ENCODE measurements around the gene NCS1. TPM values are rescaled to one million over a fixed set of nuclear protein-coding genes. Genes with fewer than 3 reads are reported as not detected.

Gene NCS1
- total and polyA plus RNA-seq, 2 donors = 32.5 to 83.9 TPM

GRCh38 chr9:130260816-130261765 is 88.9 kb downstream of the NCS1 start:
- H3K4me1 ChIP-seq (ENCODE audit: insufficient read depth) = no peaks in the 10 kb centered on the region
- H3K27ac ChIP-seq (ENCODE audit: low read depth) = no peak overlapping the region
- no peaks in the 10 kb centered on the region for H3K36me3 ChIP-seq (ENCODE audit: insufficient read depth)
- no peak for DNase-seq (ENCODE audit: extremely low spot score)
- no peak overlapping the region for H3K4me3 ChIP-seq (ENCODE audit: low read depth, low read length)
- WGBS = 49% methylated on average over 16 of the region's 16 CpGs

GRCh38 chr9:130262061-130262745 is 90.0 kb downstream of the NCS1 start:
- no peak overlapping the region for H3K4me3 ChIP-seq (ENCODE audit: low read depth, low read length)
- WGBS = 89% methylated on average over 17 of the region's 17 CpGs
- no peak overlapping the region for H3K27ac ChIP-seq (ENCODE audit: low read depth)
- H3K36me3 ChIP-seq (ENCODE audit: insufficient read depth) = no peaks in the 10 kb centered on the region
- DNase-seq (ENCODE audit: extremely low spot score) = no peak
- H3K4me1 ChIP-seq (ENCODE audit: insufficient read depth) = no peaks in the 10 kb centered on the region

GRCh38 chr9:130262771-130263170 is 90.6 kb downstream of the NCS1 start:
- Histone ChIP-seq H3K36me3 (ENCODE audit: insufficient read depth) (no peaks in the 10 kb centered on the region), H3K27ac (ENCODE audit: low read depth) (no peak overlapping the region), H3K4me1 (ENCODE audit: insufficient read depth) (no peaks in the 10 kb centered on the region), H3K4me3 (ENCODE audit: low read depth, low read length) (no peak overlapping the region)
- DNase-seq (ENCODE audit: extremely low spot score) = no peak
- WGBS = 87% methylated on average over 7 of the region's 7 CpGs

- no peak overlapping the region for H3K4me3 ChIP-seq (ENCODE audit: low read depth, low read length)
- no peak overlapping the region for H3K27ac ChIP-seq (ENCODE audit: low read depth)
- H3K36me3 ChIP-seq (ENCODE audit: insufficient read depth) = no peaks in the 10 kb centered on the region
- no peak for DNase-seq (ENCODE audit: extremely low spot score)
- H3K4me1 ChIP-seq (ENCODE audit: insufficient read depth) = no peaks in the 10 kb centered on the region
- WGBS = 74% methylated on average over 10 of the region's 10 CpGs
Measured at GRCh38 chr9:130263601-130264413, 91.6 kb downstream of the NCS1 start.

- no peak overlapping the region for H3K4me3 ChIP-seq (ENCODE audit: low read depth, low read length)
- H3K27ac ChIP-seq (ENCODE audit: low read depth) = no peak overlapping the region
- DNase-seq (ENCODE audit: extremely low spot score) = no peak
- H3K4me1 ChIP-seq (ENCODE audit: insufficient read depth) = no peaks in the 10 kb centered on the region
- WGBS = 74% methylated on average over 18 of the region's 18 CpGs
- H3K36me3 ChIP-seq (ENCODE audit: insufficient read depth) = no peaks in the 10 kb centered on the region
Measured at GRCh38 chr9:130264414-130265350, 92.5 kb downstream of the NCS1 start.

GRCh38 chr9:130265431-130266235 is 93.4 kb downstream of the NCS1 start, which contains the start of gene HMCN2:
Gene HMCN2, plus strand, starts transcription at chr9:130265760. Its CDS starts 119 bp downstream, at chr9:130265879.
- H3K36me3 ChIP-seq (ENCODE audit: insufficient read depth) = no peaks in the 10 kb centered on the region
- no peak within 1 kb of the TSS for H3K27ac ChIP-seq (ENCODE audit: low read depth)
- WGBS = under 1% methylated on average over 89 of the region's 89 CpGs
- no peaks in the 10 kb centered on the region for H3K4me1 ChIP-seq (ENCODE audit: insufficient read depth)
- H3K4me3 ChIP-seq (ENCODE audit: low read depth, low read length) = peak within 1 kb of the TSS; percentile 7
- no peak for DNase-seq (ENCODE audit: extremely low spot score)

GRCh38 chr9:130266236-130267098 is 94.3 kb downstream of the NCS1 start:
- 40% methylated on average over 41 of the region's 41 CpGs for WGBS
- Histone ChIP-seq H3K36me3 (ENCODE audit: insufficient read depth) (no peaks in the 10 kb centered on the region), H3K27ac (ENCODE audit: low read depth) (no peak overlapping the region), H3K4me3 (ENCODE audit: low read depth, low read length) (no peak overlapping the region), H3K4me1 (ENCODE audit: insufficient read depth) (no peaks in the 10 kb centered on the region)
- DNase-seq (ENCODE audit: extremely low spot score) = no peak

- 89% methylated on average over 5 of the region's 5 CpGs for WGBS
- no peak for DNase-seq (ENCODE audit: extremely low spot score)
Measured at GRCh38 chr9:130267930-130268329, 95.7 kb downstream of the NCS1 start.

GRCh38 chr9:130268521-130269211 is 96.5 kb downstream of the NCS1 start:
- no peaks in the 10 kb centered on the region for H3K36me3 ChIP-seq (ENCODE audit: insufficient read depth)
- H3K4me3 ChIP-seq (ENCODE audit: low read depth, low read length) = no peak overlapping the region
- 53% methylated on average over 16 of the region's 16 CpGs for WGBS
- no peak overlapping the region for H3K27ac ChIP-seq (ENCODE audit: low read depth)
- DNase-seq (ENCODE audit: extremely low spot score) = no peak
- H3K4me1 ChIP-seq (ENCODE audit: insufficient read depth) = no peaks in the 10 kb centered on the region

More at GRCh38 chr9:130267930-130268329, 95.7 kb downstream of the NCS1 start:
- Histone ChIP-seq H3K4me1 (ENCODE audit: insufficient read depth) (no peaks in the 10 kb centered on the region), H3K36me3 (ENCODE audit: insufficient read depth) (no peaks in the 10 kb centered on the region), H3K4me3 (ENCODE audit: low read depth, low read length) (no peak overlapping the region), H3K27ac (ENCODE audit: low read depth) (no peak overlapping the region)

- WGBS = 74% methylated on average over 6 of the region's 6 CpGs
- Histone ChIP-seq H3K36me3 (ENCODE audit: insufficient read depth) (no peaks in the 10 kb centered on the region), H3K4me1 (ENCODE audit: insufficient read depth) (no peaks in the 10 kb centered on the region), H3K4me3 (ENCODE audit: low read depth, low read length) (no peak overlapping the region), H3K27ac (ENCODE audit: low read depth) (no peak overlapping the region)
- no peak for DNase-seq (ENCODE audit: extremely low spot score)
Measured at GRCh38 chr9:130271473-130271872, 99.3 kb downstream of the NCS1 start.

GRCh38 chr9:130275156-130275555 is 103.0 kb downstream of the NCS1 start:
- 87% methylated on average over 9 of the region's 9 CpGs for WGBS
- DNase-seq (ENCODE audit: extremely low spot score) = no peak
- Histone ChIP-seq H3K4me1 (ENCODE audit: insufficient read depth) (no peaks in the 10 kb centered on the region), H3K36me3 (ENCODE audit: insufficient read depth) (no peaks in the 10 kb centered on the region), H3K4me3 (ENCODE audit: low read depth, low read length) (no peak overlapping the region), H3K27ac (ENCODE audit: low read depth) (no peak overlapping the region)
